SK-MEL-5 (cell line): ENCODE measurements around the gene CAMKMT. TPM values are rescaled to one million over a fixed set of nuclear protein-coding genes. Genes with fewer than 3 reads are reported as not detected.

Source experiments
- DNase-seq: peaks from one replicate; pipeline ENCODE4 v3.0.0-alpha.2; 2016; ENCODE audit warnings: low read depth, low spot score
- in situ Hi-C: cut with HindIII; loops from 2 replicates; pipeline ENCODE4 v1.10.0; 2016; ENCODE audit warnings: low sequenced_read_pairs, high pct_unique_total_duplicates, low pct_unique_long_range_greater_than_20kb
- total RNA-seq: library from RNA; depleted of rRNA; stranded (reverse); fragments of >200 nt; shearing (Covaris generic); gene quantifications from 2 replicates; pipeline ENCODE4 v1.2.3, GENCODE V29; 2014

The CAMKMT gene
- total RNA-seq, 1 experiment from 2014 or later: 6.4 TPM

GRCh38 chr2:44632931-44633689 is 271.4 kb downstream of the CAMKMT start:
- in situ Hi-C loops: no loop called here

DNA sequence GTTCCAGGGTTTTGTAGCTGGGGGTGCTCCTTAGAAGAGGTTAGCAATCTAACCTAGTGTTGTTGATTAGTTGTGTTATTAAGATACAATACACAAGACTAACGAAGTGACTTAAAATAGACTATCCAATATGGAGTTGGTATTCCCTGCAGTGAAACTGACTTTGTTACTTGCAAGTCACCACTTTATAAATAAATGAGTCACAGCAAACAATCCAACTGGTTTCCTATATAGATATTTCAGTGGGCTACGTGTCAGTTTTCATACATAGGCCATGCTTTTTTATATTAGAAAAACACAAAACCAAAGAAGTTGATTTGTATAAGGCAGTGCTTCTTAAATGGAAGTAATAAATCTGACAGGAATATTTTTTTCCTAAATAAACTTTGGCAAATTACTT is 274.0 kb downstream of the CAMKMT start:
- DNase-seq: no peak
- in situ Hi-C loops: no loop called here

More at GRCh38 chr2:44632931-44633689, 271.4 kb downstream of the CAMKMT start:
- DNase-seq: no peak

DNA sequence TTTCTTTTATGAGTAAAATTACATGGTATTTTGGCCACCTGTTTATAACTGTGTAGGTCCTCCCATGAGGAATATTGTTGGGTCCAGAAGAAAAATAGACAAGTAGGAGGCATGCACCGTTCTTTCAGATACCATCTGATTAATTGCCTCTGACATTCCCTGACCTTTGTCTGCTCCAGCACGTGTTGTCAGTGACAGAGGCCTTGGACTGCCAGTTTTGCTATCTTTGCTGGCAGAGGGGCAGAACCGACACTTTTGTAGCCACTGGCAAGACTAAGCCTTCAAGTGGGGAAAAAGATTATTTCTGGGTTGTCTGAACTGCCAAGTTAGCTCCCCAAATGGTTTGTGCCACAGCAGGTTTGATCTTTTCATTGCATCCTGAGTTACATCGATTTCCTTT is 276.9 kb downstream of the CAMKMT start:
- in situ Hi-C loops: no loop called here
- DNase-seq: peak; percentile 13

- in situ Hi-C loops: no loop called here
- no peak for DNase-seq
Observed at GRCh38 chr2:44639399-44639798, 277.7 kb downstream of the CAMKMT start.

DNA sequence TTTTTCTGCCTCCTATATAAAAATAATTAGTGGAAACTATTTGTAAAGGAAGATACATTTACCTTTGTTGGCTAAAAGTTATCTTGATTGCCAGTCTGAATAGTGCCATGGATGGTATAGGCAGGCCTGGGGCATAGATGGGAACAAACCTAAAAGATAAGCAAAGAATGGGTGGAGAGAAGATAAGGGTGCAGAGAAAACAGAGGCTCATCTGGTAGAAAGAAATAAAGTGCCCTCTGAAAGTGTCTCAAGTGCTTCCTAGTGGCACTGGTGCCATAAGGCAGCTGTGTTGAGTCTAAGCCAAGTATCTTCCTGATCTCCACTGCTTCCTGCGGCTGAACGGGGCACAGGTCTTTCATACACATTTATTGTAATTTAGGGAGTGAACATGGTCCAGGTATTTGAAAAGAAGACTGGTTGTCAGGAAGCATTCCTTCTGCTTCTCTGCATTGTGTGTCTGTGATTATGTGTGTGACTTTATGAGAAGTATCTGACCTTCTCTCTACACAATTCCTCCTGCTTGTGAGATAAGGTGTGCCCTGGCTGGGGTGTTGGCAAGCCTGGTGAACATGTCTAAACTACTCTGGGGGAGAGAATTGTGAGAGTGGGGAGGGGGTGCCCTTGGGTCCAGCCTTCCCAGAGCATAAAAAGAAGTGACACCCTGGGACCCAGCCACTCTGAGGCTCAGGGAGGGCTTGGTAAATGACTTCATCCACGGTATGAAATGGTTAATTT is 280.5 kb downstream of the CAMKMT start:
- in situ Hi-C loops: no loop called here
- DNase-seq: no peak

DNA sequence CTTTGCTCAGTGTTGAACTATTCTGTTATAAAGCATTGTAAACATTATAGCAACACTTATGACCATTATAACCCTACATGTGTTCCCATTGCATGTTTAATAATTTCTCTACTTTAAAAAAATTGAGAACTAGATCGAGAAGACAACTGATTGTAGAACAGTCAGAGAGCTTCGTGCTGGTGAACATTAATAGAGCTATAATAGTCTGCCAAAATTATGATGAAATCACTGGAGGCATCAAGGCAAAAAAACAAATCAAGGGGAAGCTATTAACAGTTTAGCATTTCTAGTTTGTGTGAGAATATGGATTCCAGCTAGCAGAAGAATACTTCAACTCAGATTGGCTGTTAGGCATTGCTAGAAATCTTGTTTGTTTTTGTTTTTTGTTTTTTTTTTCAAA is 284.2 kb downstream of the CAMKMT start:
- DNase-seq: no peak
- in situ Hi-C loops: no loop called here

DNA sequence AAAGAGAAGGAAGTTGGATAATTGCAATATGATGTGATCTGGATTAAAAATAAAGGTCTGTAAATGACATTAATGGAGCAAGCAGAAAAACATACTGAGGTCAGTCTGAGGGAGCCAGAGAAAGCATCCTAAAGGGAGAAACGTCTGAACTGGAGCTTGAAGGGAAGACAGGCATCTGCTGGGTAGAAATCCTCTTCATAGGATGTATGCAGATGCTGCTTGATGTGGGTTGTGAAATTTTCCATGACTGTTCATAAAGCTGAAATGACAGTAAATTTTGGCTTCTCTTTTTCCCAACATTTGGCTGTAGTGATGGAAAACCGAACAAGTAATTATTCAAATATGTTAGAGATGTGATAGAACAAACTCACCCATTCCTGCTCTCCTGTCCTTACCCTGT is 287.6 kb downstream of the CAMKMT start:
- in situ Hi-C loops: no loop called here
- DNase-seq: no peak

DNA sequence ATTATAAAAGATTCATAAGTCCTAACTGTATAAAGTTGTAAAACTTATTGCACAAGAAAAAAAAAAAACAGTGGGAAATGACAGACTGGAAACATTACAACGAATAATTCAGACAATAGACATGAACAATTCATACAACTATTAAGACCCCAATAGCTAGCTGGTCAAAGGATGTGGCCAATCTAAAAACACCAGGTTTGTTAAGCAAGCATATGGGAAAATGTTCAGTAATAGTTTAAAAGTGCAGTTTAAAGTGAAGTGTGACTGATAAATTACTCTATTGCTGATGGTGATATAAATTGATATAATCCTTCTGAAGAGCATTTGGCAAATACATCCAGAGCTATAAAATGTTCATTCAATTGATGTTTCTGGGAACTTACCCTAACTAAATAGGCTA is 289.0 kb downstream of the CAMKMT start:
- in situ Hi-C loops: no loop called here
- no peak for DNase-seq

GRCh38 chr2:44651974-44652373 is 290.2 kb downstream of the CAMKMT start:
- DNase-seq: no peak
- in situ Hi-C loops: no loop called here

DNA sequence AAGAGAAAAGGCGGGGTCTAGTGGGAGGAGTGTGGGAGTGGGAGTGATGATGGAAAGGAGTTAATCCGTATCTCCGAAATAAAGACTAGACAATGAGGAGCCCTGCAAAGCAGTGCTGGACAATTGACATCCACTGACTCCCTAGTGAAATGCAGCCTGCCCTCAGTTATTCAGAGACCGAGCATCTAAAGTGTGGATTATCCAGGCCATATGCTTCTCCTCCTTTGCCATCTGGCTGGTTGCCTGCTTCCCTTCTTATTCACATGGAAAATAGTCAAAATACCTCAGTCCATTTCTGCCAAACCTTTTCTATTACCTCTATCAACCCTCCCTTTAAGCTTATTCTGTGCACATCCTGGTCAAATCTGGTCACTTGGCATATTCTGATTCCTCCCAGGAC is 291.0 kb downstream of the CAMKMT start:
- DNase-seq: no peak
- in situ Hi-C loops: no loop called here

GRCh38 chr2:44655401-44655864 is 293.7 kb downstream of the CAMKMT start:
- no peak for DNase-seq
- in situ Hi-C loops: no loop called here

- in situ Hi-C loops: no loop called here
- DNase-seq: no peak
Observed at GRCh38 chr2:44656460-44656859, 294.7 kb downstream of the CAMKMT start.

DNA sequence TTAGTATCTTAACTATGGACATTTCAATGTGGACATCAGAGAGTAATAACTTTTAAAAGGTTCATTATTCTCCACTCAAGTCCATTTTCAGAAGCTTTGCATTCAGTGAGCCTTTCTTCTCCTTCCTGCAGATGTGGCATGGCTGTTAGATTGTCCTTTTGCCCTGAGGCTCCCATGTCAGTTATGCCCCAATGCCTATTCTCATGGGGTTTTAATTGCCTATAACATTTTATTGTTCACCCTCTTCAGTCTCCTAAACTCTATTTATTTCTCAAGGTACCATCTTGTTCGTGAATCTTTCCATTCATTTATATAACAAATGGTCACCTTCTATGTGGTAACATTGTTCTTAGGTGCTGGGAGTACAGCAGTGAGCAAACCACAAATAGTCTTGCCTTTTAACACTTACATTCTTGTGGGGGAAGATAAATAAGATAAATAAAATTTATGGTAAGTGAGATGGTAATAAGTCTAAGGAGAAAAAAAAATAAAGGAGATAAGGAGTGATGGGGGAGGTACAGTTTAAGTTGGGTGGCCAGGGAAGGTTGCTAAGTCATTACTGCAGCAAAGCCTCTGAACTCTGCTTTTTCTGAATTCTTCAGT is 301.8 kb downstream of the CAMKMT start:
- in situ Hi-C loops: no loop called here
- no peak for DNase-seq

DNA sequence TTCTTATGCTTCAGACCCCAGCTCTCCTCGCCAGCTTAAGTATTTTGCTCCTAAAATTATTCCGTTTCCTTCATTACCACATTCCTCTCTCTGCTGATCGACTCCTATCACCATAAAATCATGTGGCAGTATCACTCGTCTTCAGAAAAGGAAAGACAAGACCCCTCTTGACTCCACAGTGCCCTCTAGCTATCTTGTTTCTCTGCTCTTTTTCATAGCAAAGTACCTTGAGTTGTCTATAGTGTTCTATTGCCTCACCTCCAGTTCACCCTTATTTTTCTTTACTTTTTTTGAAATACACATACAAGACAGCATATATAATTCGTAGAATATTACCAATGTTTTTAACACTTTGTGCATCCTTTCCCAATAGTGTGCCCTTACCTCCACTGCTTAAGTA is 306.6 kb downstream of the CAMKMT start:
- in situ Hi-C loops: no loop called here
- DNase-seq: peak; percentile 79

DNA sequence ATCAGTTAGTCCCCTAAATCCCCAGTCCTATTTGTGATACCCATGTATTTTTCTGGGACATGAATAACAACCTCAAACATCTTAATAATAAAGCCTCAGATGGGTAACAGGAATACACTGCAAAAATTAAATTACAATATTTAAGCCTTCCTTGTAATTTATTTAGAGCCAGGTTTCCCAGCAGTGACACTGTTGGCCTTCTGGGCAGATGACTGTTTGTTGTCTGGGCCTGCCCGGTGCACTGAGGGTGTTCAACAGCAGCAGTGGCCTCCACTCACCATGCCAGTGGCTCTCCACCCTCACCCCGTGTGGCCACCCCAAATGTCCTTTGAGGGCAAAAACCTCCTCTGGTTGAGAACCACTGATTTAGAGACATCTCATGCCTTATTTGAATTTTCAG is 309.5 kb downstream of the CAMKMT start:
- DNase-seq: no peak
- in situ Hi-C loops: no loop called here

GRCh38 chr2:44671916-44672315 is 310.2 kb downstream of the CAMKMT start:
- in situ Hi-C loops: no loop called here
- DNase-seq: no peak

GRCh38 chr2:44672431-44672830 is 310.7 kb downstream of the CAMKMT start:
- in situ Hi-C loops: no loop called here
- DNase-seq: peak; percentile 23

GRCh38 chr2:44674473-44675284 is 312.9 kb downstream of the CAMKMT start:
- in situ Hi-C loops: no loop called here
- DNase-seq: no peak
